Measurements from ENCODE around the gene SMG6.
"Not testable (repeated sequence)": the region's sequence is repeated elsewhere in the genome, so short reads cannot be mapped to it uniquely, and the experiment has no call there.

SMG6 gene

DNA sequence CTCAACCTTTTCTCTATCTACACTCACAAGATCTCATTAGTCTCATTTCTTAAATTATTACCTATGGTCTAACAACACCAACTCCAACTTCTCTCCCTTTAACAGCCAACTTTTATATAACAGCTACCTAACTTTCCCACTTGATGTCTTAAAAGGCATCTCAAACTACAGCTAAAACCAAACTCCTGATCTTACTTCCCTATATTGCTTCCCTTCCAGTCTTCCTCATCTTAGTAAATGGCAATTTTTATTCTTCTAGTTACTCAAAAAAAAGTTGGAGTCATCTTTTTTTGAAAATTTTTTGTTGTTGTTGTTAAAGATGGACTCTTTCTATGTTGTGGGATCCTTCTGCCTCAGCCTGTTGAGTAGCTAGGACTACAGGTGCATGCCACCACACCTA is 15.5 kb upstream of the SMG6 start:
- no peak overlapping the region for H3K9ac ChIP-seq (ENCODE audit: low read length)
- H3K4me3 ChIP-seq (ENCODE audit: low read length) = no peak overlapping the region
- H3K36me3 ChIP-seq (replicated peaks; ENCODE audit: low read depth, low read length) = peaks cover 12% of the 10 kb centered on the region
- H3K79me2 ChIP-seq (ENCODE audit: low read length) = no peaks in the 10 kb centered on the region
- H2AFZ ChIP-seq (ENCODE audit: low read depth, low read length) = no peak overlapping the region
- H3K27ac ChIP-seq (ENCODE audit: low read length) = no peak overlapping the region
- H3K4me1 ChIP-seq (ENCODE audit: low read length) = peaks cover 5% of the 10 kb centered on the region; the same call in 1 of the 2 replicates
- no peaks in the 10 kb centered on the region for H3K27me3 ChIP-seq (ENCODE audit: low read depth, low read length)
- TF ChIP-seq, protein P1, sequence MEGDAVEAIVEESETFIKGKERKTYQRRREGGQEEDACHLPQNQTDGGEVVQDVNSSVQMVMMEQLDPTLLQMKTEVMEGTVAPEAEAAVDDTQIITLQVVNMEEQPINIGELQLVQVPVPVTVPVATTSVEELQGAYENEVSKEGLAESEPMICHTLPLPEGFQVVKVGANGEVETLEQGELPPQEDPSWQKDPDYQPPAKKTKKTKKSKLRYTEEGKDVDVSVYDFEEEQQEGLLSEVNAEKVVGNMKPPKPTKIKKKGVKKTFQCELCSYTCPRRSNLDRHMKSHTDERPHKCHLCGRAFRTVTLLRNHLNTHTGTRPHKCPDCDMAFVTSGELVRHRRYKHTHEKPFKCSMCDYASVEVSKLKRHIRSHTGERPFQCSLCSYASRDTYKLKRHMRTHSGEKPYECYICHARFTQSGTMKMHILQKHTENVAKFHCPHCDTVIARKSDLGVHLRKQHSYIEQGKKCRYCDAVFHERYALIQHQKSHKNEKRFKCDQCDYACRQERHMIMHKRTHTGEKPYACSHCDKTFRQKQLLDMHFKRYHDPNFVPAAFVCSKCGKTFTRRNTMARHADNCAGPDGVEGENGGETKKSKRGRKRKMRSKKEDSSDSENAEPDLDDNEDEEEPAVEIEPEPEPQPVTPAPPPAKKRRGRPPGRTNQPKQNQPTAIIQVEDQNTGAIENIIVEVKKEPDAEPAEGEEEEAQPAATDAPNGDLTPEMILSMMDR (IDR thresholded peaks at IDR 0.05; ENCODE audit: low read depth, low read length) = no peak
- TF ChIP-seq EZH2phosphoT487 (IDR thresholded peaks at IDR 0.05; ENCODE audit: low read depth) = no peak
- no peak overlapping the region for H3K4me2 ChIP-seq (ENCODE audit: low read length)
- H4K20me1 ChIP-seq (ENCODE audit: insufficient read depth, low read length) = no peaks in the 10 kb centered on the region
- no peaks in the 10 kb centered on the region for H3K9me3 ChIP-seq (ENCODE audit: insufficient read depth, low read length)

DNA sequence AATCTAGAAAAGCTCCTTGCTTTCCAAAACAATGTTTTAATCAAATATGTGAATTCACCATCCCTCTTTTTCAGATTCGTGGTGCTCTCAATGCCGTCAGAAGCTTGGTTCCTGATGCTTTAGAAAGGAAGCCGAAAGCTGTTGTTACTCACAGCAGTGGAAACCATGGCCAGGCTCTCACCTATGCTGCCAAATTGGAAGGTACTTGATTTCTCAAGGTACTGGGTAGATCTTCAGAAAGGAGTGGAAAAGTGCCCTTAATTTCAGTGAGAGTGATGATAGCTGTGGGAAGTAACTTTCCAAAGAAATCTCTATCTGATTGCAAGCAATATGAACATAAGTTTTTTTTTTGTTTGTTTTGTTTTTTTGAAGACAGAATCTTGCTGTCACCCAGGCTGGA is 14.2 kb upstream of the SMG6 start:
- TF ChIP-seq, protein P1 (IDR thresholded peaks at IDR 0.05; ENCODE audit: low read depth, low read length) = no peak
- no peak for TF ChIP-seq EZH2phosphoT487 (IDR thresholded peaks at IDR 0.05; ENCODE audit: low read depth)
- H3K4me3 ChIP-seq (ENCODE audit: low read length) = no peak overlapping the region

DNA sequence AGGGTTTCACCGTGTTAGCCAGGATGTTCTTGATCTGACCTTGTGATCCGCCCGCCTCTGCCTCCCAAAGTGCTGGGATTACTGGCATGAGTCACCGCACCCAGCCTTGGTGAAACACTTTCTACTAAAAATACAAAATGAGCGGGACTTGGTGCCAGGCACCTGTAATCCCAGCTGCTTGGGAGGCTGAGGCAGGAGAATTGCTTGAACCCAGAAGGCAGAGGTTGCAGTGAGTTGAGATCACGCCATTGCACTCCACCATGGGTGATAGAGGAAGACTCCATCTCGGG is 13.3 kb upstream of the SMG6 start:
- H2AFZ ChIP-seq (ENCODE audit: low read depth, low read length); H3K9ac ChIP-seq (ENCODE audit: low read length); H3K4me2 ChIP-seq (ENCODE audit: low read length); H3K79me2 ChIP-seq (ENCODE audit: low read length); H3K27ac ChIP-seq (ENCODE audit: low read length); H3K4me3 ChIP-seq (ENCODE audit: low read length); H3K36me3 ChIP-seq (replicated peaks; ENCODE audit: low read depth, low read length); H3K9me3 ChIP-seq (ENCODE audit: insufficient read depth, low read length); H3K27me3 ChIP-seq (ENCODE audit: low read depth, low read length); H3K4me1 ChIP-seq (ENCODE audit: low read length); H4K20me1 ChIP-seq (ENCODE audit: insufficient read depth, low read length): not testable (repeated sequence)

More for the DNA sequence above, 14.2 kb upstream of the SMG6 start:
- Histone ChIP-seq H3K36me3 (replicated peaks; ENCODE audit: low read depth, low read length) (no peaks in the 10 kb centered on the region), H3K27ac (ENCODE audit: low read length) (no peak overlapping the region), H3K27me3 (ENCODE audit: low read depth, low read length) (no peaks in the 10 kb centered on the region), H3K4me1 (ENCODE audit: low read length) (peaks cover 5% of the 10 kb centered on the region; the same call in 1 of the 2 replicates), H3K79me2 (ENCODE audit: low read length) (no peaks in the 10 kb centered on the region), H4K20me1 (ENCODE audit: insufficient read depth, low read length) (no peaks in the 10 kb centered on the region), H3K9ac (ENCODE audit: low read length) (no peak overlapping the region), H3K4me2 (ENCODE audit: low read length) (no peak overlapping the region), H2AFZ (ENCODE audit: low read depth, low read length) (no peak overlapping the region), H3K9me3 (ENCODE audit: insufficient read depth, low read length) (no peaks in the 10 kb centered on the region)

DNA sequence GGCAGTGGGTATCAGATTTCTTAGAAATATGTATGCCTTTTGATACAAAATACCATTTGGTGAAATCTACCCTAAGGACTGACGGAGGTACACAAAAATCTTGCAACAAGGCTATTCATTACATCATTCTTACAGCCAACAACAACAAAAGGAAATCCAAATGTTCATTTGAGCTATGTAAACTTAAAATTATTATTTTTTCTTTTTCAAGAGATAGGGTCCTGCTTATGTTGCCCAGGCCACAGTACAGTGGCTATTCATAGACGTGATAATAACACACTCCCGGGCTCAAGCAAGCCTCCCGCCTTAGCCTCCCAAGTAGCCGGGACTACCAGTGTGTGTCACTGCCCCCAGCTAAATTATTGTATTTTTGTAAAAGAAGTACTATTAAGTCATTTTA is 9.2 kb upstream of the SMG6 start:
- TF ChIP-seq EZH2phosphoT487 (IDR thresholded peaks at IDR 0.05; ENCODE audit: low read depth) = no peak
- TF ChIP-seq, protein P1 (IDR thresholded peaks at IDR 0.05; ENCODE audit: low read depth, low read length) = no peak
- Histone ChIP-seq H3K4me1 (ENCODE audit: low read length) (no peaks in the 10 kb centered on the region), H3K4me2 (ENCODE audit: low read length) (no peak overlapping the region), H3K9ac (ENCODE audit: low read length) (no peak overlapping the region), H3K27me3 (ENCODE audit: low read depth, low read length) (no peaks in the 10 kb centered on the region), H3K4me3 (ENCODE audit: low read length) (no peak overlapping the region), H3K79me2 (ENCODE audit: low read length) (no peaks in the 10 kb centered on the region), H3K27ac (ENCODE audit: low read length) (no peak overlapping the region), H3K36me3 (replicated peaks; ENCODE audit: low read depth, low read length) (no peaks in the 10 kb centered on the region), H4K20me1 (ENCODE audit: insufficient read depth, low read length) (no peaks in the 10 kb centered on the region), H3K9me3 (ENCODE audit: insufficient read depth, low read length) (no peaks in the 10 kb centered on the region), H2AFZ (ENCODE audit: low read depth, low read length) (no peak overlapping the region)
